ENCODE results near the gene APH1B.

- TF ChIP-seq POLR2A (IDR thresholded peaks at IDR 0.05), result no peak
- no peak for TF ChIP-seq CTCF (IDR thresholded peaks at IDR 0.05)
These were observed 42.9 kb upstream of the APH1B start for GRCh38 chr15:63234451-63234870.

Measured in ovary (tissue), 3 donors.